GM12864 (cell line): ENCODE results near the gene SPATA31C1.

Source experiments
- DNase-seq: peaks from one replicate; pipeline ENCODE4 v3.0.0-alpha.2; 2011; ENCODE audit warnings: low read depth
- H3K4me3 ChIP-seq: 2 replicates; pipeline ENCODE4 v1.5.1; 2011; ENCODE audit warnings: mild to moderate bottlenecking, low read depth, low read length, control low read depth
- TF ChIP-seq, protein P1 (sequence below): IDR thresholded peaks from 2 replicates; pipeline ENCODE4 v1.5.1; 2011; ENCODE audit warnings: low read depth, mild to moderate bottlenecking, moderate library complexity, low read length, control low read depth, inconsistent platforms; ENCODE audit errors: missing control alignments

Gene SPATA31C1

DNA sequence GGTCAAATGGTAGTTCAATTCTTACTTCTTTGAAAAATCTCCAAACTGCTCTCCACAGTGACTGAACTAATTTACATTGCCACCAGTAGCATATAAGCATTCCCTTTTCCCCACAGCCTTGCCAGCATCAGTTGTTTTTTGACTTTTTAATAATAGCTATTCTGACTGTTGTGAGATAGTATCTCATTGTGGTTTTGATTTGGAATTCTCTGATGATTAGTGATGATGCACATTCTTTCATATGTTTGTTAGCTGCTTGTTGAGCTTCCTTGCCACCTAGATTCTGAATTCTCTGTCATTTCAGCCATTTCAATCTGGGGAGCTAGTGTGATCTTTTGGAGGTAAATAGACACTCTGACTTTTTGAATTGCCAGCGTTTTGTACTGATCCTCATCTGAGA, 32.5 kb downstream of the SPATA31C1 start:
- TF ChIP-seq, protein P1, sequence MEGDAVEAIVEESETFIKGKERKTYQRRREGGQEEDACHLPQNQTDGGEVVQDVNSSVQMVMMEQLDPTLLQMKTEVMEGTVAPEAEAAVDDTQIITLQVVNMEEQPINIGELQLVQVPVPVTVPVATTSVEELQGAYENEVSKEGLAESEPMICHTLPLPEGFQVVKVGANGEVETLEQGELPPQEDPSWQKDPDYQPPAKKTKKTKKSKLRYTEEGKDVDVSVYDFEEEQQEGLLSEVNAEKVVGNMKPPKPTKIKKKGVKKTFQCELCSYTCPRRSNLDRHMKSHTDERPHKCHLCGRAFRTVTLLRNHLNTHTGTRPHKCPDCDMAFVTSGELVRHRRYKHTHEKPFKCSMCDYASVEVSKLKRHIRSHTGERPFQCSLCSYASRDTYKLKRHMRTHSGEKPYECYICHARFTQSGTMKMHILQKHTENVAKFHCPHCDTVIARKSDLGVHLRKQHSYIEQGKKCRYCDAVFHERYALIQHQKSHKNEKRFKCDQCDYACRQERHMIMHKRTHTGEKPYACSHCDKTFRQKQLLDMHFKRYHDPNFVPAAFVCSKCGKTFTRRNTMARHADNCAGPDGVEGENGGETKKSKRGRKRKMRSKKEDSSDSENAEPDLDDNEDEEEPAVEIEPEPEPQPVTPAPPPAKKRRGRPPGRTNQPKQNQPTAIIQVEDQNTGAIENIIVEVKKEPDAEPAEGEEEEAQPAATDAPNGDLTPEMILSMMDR, result no peak
- H3K4me3 ChIP-seq, result no peak overlapping the region
- DNase-seq, result no peak

DNA sequence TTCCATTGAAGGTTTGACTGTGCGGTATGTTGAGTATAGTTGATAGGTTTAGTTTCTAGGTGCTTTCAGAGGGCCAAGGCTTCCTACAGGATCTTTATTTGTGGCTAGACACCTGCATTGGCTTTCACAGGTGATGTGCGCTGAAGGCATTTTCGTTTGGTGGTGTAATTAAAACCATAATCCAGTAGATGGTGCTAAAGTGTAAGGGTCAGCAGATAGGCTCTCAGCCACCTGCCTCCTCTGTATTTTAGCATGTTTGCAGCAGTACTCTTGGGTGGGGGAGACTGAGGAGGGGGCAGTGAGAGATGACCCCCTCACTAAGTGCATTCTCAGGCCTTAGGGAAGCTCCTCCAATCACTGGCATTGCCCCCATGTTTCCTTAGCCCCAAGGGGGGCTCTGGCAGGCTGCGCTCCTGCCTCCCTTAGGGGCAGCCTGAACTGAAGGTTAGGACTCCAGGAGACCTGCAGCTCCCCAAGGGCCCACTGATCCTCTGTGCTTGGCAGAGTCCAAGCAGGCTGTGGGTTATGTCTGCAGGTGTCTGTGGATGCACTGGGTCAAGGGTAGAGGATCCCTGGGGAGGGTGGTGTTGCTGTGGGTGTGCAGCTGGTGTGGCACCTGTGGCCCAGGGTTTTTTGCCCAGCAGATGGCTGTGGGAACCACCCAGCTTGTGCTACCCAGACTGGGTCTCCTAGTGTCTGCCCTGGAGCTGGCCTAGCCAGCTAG, 33.2 kb downstream of the SPATA31C1 start:
- TF ChIP-seq, protein P1, result peak; percentile 58
- no peak overlapping the region for H3K4me3 ChIP-seq
- DNase-seq, result no peak

GRCh38 chr9:87954230-87954629, 36.5 kb downstream of the SPATA31C1 start:
- no peak for DNase-seq
- TF ChIP-seq, protein P1, result no peak
- no peak overlapping the region for H3K4me3 ChIP-seq

- H3K4me3 ChIP-seq, result no peak overlapping the region
- TF ChIP-seq, protein P1, result no peak
- no peak for DNase-seq
Observed at GRCh38 chr9:87957839-87958238, 40.1 kb downstream of the SPATA31C1 start.

- no peak for DNase-seq
- TF ChIP-seq, protein P1, result no peak
Observed at GRCh38 chr9:87958591-87958990, 40.8 kb downstream of the SPATA31C1 start.

GRCh38 chr9:87959916-87960581, 42.3 kb downstream of the SPATA31C1 start:
- DNase-seq, result no peak
- H3K4me3 ChIP-seq, result no peak overlapping the region
- TF ChIP-seq, protein P1, result no peak

More at GRCh38 chr9:87958591-87958990, 40.8 kb downstream of the SPATA31C1 start:
- no peak overlapping the region for H3K4me3 ChIP-seq
